CD4-positive, alpha-beta memory T cell (primary cell): ENCODE data around the gene MXD4. TPM values are rescaled to one million over a fixed set of nuclear protein-coding genes. Genes with fewer than 3 reads are reported as not detected.

Source experiments
- CTCF ChIA-PET: fragments of 350-600 bp; sonication (Branson Sonifier 250); formaldehyde crosslinking; loops from one replicate; lab custom pipeline; 2021; ENCODE audit warnings: inconsistent platforms; ENCODE audit not compliant: partially characterized antibody; lab: Charles Lee
- POLR2A ChIA-PET: fragments of 350-600 bp; sonication (Branson Sonifier 250); formaldehyde crosslinking; loops from one replicate; lab custom pipeline; 2021; ENCODE audit not compliant: partially characterized antibody; lab: Charles Lee
- DNase-seq, 5 donors: peaks; one replicate each; pipeline versions ENCODE4 v3.0.0 to v3.0.0-alpha.2; 2020 to 2022; ENCODE audit warnings: mixed read lengths in 1 of 5
- H3K27ac ChIP-seq: one replicate; pipeline ENCODE4 v1.7.0; 2013; ENCODE audit warnings: low read depth, low read length
- H3K27me3 ChIP-seq: 2 replicates; pipeline ENCODE4 v1.7.0; 2013; ENCODE audit warnings: mild to moderate bottlenecking, low read length, moderate library complexity; ENCODE audit not compliant: insufficient read depth
- H3K36me3 ChIP-seq: 2 replicates; pipeline ENCODE4 v1.7.0; 2013; ENCODE audit warnings: mild to moderate bottlenecking, low read length, moderate library complexity; ENCODE audit not compliant: insufficient read depth
- H3K4me1 ChIP-seq: 2 replicates; pipeline ENCODE4 v1.7.0; 2013; ENCODE audit warnings: mild to moderate bottlenecking, low read length, moderate library complexity; ENCODE audit not compliant: insufficient read depth
- H3K4me3 ChIP-seq, 2 donors: one replicate each; pipeline ENCODE4 v1.7.0; 2013; ENCODE audit warnings: low read length in 2 of 2, mild to moderate bottlenecking in 1 of 2
- H3K9me3 ChIP-seq, 2 donors: one replicate each; pipeline ENCODE4 v1.7.0; 2013; ENCODE audit warnings: low read length in 2 of 2, control low read depth in 1 of 2; ENCODE audit not compliant: control insufficient read depth in 1 of 2
- H3K27ac Mint-ChIP-seq, 7 donors: one replicate each; pipeline ENCODE4 v1.8.0; 2020 to 2021; ENCODE audit warnings: mixed read lengths in 7 of 7, mild to moderate bottlenecking in 6 of 7, inconsistent platforms in 3 of 7, moderate library complexity in 3 of 7
- H3K27me3 Mint-ChIP-seq, 2 donors: one replicate each; pipeline ENCODE4 v1.8.0; 2020 to 2021; ENCODE audit warnings: mixed read lengths in 2 of 2
- H3K36me3 Mint-ChIP-seq, 2 donors: one replicate each; pipeline ENCODE4 v1.8.0; 2020 to 2021; ENCODE audit warnings: mixed read lengths in 2 of 2, inconsistent platforms in 1 of 2, mild to moderate bottlenecking in 1 of 2
- H3K4me1 Mint-ChIP-seq, 4 donors: one replicate each; pipeline ENCODE4 v1.8.0; 2020 to 2021; ENCODE audit warnings: mixed read lengths in 4 of 4, mild to moderate bottlenecking in 1 of 4
- H3K4me3 Mint-ChIP-seq, 8 donors: one replicate each; pipeline ENCODE4 v1.8.0; 2020 to 2021; ENCODE audit warnings: mixed read lengths in 8 of 8, mild to moderate bottlenecking in 7 of 8, moderate library complexity in 6 of 8, inconsistent platforms in 3 of 8
- H3K9me3 Mint-ChIP-seq, 8 donors: one replicate each; pipeline ENCODE4 v1.8.0; 2020 to 2021; ENCODE audit warnings: mixed read lengths in 8 of 8, mild to moderate bottlenecking in 5 of 8, inconsistent platforms in 3 of 8, moderate library complexity in 1 of 8
- intact Hi-C: fragments of 100-400 bp; cut with micrococcal nuclease; formaldehyde crosslinking; loops from one replicate; pipeline ENCODE4 v1.15.1; 2023
- polyA plus RNA-seq, 2 donors: library from polyadenylated mRNA; unstranded; fragments of 300-500 nt; fragmentation: Illumina TruSeq; gene quantifications; one replicate each; pipeline ENCODE4 v1.2.3, GENCODE V29; 2021
- total RNA-seq, 2 experiments: library from RNA; stranded (reverse); gene quantifications; one replicate each; pipeline ENCODE4 v1.2.3, GENCODE V29; 2021

MXD4 gene
- total RNA-seq (10 to 100 TPM; 66.5 to 67.5 TPM), polyA plus RNA-seq (10 to 100 TPM; 31.9 to 48.9 TPM)

- DNase-seq, result no peak
- intact Hi-C loops, result loop anchor here (1.0 to 2.0 kb wide), 8 partner anchors 19 to 275 kb away; partner anchors contain the start of genes CFAP99, FAM193A, HAUS3 and NELFA
- ChIA-PET CTCF (interaction anchor here (0.6 to 1.4 kb wide), 12 partner anchors 20 to 180 kb away, joined by 3 to 9 read pairs (median 4); partner anchors contain the start of genes CFAP99 and ZFYVE28), POLR2A (interaction anchor here (0.6 to 4.0 kb wide), 25 partner anchors 8 to 702 kb away, joined by 3 to 63 read pairs (median 7); partner anchors contain the start of genes CFAP99, FAM193A, GRK4 and HAUS3)
- Mint-ChIP-seq H3K9me3 (no peaks in the 10 kb centered on the region), H3K4me1 (peaks cover 4 to 29% (median 7%) of the 10 kb centered on the region in 4 donors), H3K27me3 (no peaks in the 10 kb centered on the region), H3K27ac (peak within 1 kb of the TSS; percentile 59 to 92 (median 88)), H3K36me3 (peaks cover 4 to 9% of the 10 kb centered on the region in 2 donors), H3K4me3 (peak within 1 kb of the TSS; percentile 73 to 93 (median 82))
- Histone ChIP-seq H3K27ac (peak within 1 kb of the TSS; percentile 89), H3K4me1 (peaks cover 48% of the 10 kb centered on the region), H3K9me3 (no peaks in the 10 kb centered on the region), H3K27me3 (no peaks in the 10 kb centered on the region), H3K4me3 (peak within 1 kb of the TSS; percentile 11 to 70), H3K36me3 (peaks cover 7% of the 10 kb centered on the region)
Observed at GRCh38 chr4:2261853-2262144, at the start of gene MXD4. TSS of gene MXD4 (minus strand) at chr4:2262109. CDS start at chr4:2261980, 129 bp downstream.

- H3K27ac Mint-ChIP-seq, result peak overlapping the region in 1 of 7 donors; percentile 38
- intact Hi-C loops, result no loop called here
- H3K27me3 Mint-ChIP-seq, result no peaks in the 10 kb centered on the region
- CTCF ChIA-PET, result no interaction called here
- POLR2A ChIA-PET, result interaction anchor here (1.3 kb wide), 1 partner anchor 13 kb away, joined by 3 read pairs; no protein-coding TSS in a partner anchor
- Histone ChIP-seq H3K36me3 (peaks cover 6% of the 10 kb centered on the region), H3K9me3 (no peaks in the 10 kb centered on the region), H3K4me1 (no peaks in the 10 kb centered on the region), H3K27ac (no peak overlapping the region), H3K4me3 (no peak overlapping the region), H3K27me3 (no peaks in the 10 kb centered on the region)
- no peak for DNase-seq
- peaks cover 34 to 38% of the 10 kb centered on the region in 2 donors for H3K36me3 Mint-ChIP-seq
- H3K9me3 Mint-ChIP-seq, result peaks cover 0 to 32% (median 19%) of the 10 kb centered on the region in 8 donors
- H3K4me3 Mint-ChIP-seq, result no peak overlapping the region
- H3K4me1 Mint-ChIP-seq, result peaks cover 0 to 5% (median 3%) of the 10 kb centered on the region in 4 donors
Observed at GRCh38 chr4:2306773-2307410, 45.0 kb upstream of the MXD4 start.

GRCh38 chr4:2305766-2306501 lies 44.0 kb upstream of the MXD4 start:
- H3K27me3 Mint-ChIP-seq, result no peaks in the 10 kb centered on the region
- Histone ChIP-seq H3K27ac (no peak overlapping the region), H3K4me1 (no peaks in the 10 kb centered on the region), H3K4me3 (no peak overlapping the region), H3K36me3 (peaks cover 6% of the 10 kb centered on the region), H3K27me3 (no peaks in the 10 kb centered on the region), H3K9me3 (no peaks in the 10 kb centered on the region)
- H3K4me3 Mint-ChIP-seq, result no peak overlapping the region
- peaks cover 34 to 41% of the 10 kb centered on the region in 2 donors for H3K36me3 Mint-ChIP-seq
- ChIA-PET CTCF (no interaction called here), POLR2A (interaction anchor here (1.3 kb wide), 1 partner anchor 12 kb away, joined by 3 read pairs; no protein-coding TSS in a partner anchor)
- peak overlapping the region in 2 of 7 donors; percentile 55 to 63 for H3K27ac Mint-ChIP-seq
- intact Hi-C loops, result no loop called here
- no peak for DNase-seq
- peaks cover 0 to 5% (median 3%) of the 10 kb centered on the region in 4 donors for H3K4me1 Mint-ChIP-seq
- H3K9me3 Mint-ChIP-seq, result peaks cover 0 to 27% (median 18%) of the 10 kb centered on the region in 8 donors

GRCh38 chr4:2304877-2305561 lies 43.1 kb upstream of the MXD4 start:
- intact Hi-C loops, result no loop called here
- POLR2A ChIA-PET, result no interaction called here
- Histone ChIP-seq H3K9me3 (no peaks in the 10 kb centered on the region), H3K4me1 (no peaks in the 10 kb centered on the region), H3K4me3 (no peak overlapping the region), H3K27ac (no peak overlapping the region), H3K36me3 (peaks cover 6% of the 10 kb centered on the region), H3K27me3 (no peaks in the 10 kb centered on the region)
- H3K4me3 Mint-ChIP-seq, result no peak overlapping the region
- H3K4me1 Mint-ChIP-seq, result peaks cover 0 to 5% (median 3%) of the 10 kb centered on the region in 4 donors
- no peak overlapping the region for H3K27ac Mint-ChIP-seq
- CTCF ChIA-PET, result no interaction called here
- peaks cover 31 to 38% of the 10 kb centered on the region in 2 donors for H3K36me3 Mint-ChIP-seq
- peaks cover 0 to 18% (median 11%) of the 10 kb centered on the region in 8 donors for H3K9me3 Mint-ChIP-seq
- no peaks in the 10 kb centered on the region for H3K27me3 Mint-ChIP-seq
- no peak for DNase-seq

- POLR2A ChIA-PET, result no interaction called here
- peaks cover 0 to 5% (median 2%) of the 10 kb centered on the region in 4 donors for H3K4me1 Mint-ChIP-seq
- H3K9me3 Mint-ChIP-seq, result peaks cover 0 to 14% (median 8%) of the 10 kb centered on the region in 8 donors
- Histone ChIP-seq H3K4me1 (no peaks in the 10 kb centered on the region), H3K36me3 (peaks cover 6% of the 10 kb centered on the region), H3K9me3 (no peaks in the 10 kb centered on the region), H3K27me3 (no peaks in the 10 kb centered on the region), H3K4me3 (no peak overlapping the region), H3K27ac (no peak overlapping the region)
- intact Hi-C loops, result no loop called here
- CTCF ChIA-PET, result no interaction called here
- H3K27me3 Mint-ChIP-seq, result no peaks in the 10 kb centered on the region
- no peak for DNase-seq
- H3K36me3 Mint-ChIP-seq, result peaks cover 30 to 37% of the 10 kb centered on the region in 2 donors
- no peak overlapping the region for H3K4me3 Mint-ChIP-seq
- H3K27ac Mint-ChIP-seq, result no peak overlapping the region
Observed at GRCh38 chr4:2304321-2304876, 42.5 kb upstream of the MXD4 start.

- Mint-ChIP-seq H3K4me3 (no peak overlapping the region), H3K27ac (peak overlapping the region in 1 of 7 donors; percentile 36), H3K36me3 (peaks cover 24 to 33% of the 10 kb centered on the region in 2 donors), H3K9me3 (peaks cover 0 to 9% (median 6%) of the 10 kb centered on the region in 8 donors), H3K4me1 (peaks cover 0 to 5% (median under 1%) of the 10 kb centered on the region in 4 donors), H3K27me3 (no peaks in the 10 kb centered on the region)
- no peak for DNase-seq
- Histone ChIP-seq H3K9me3 (no peaks in the 10 kb centered on the region), H3K27me3 (no peaks in the 10 kb centered on the region), H3K27ac (no peak overlapping the region), H3K4me3 (no peak overlapping the region), H3K36me3 (peaks cover 6% of the 10 kb centered on the region), H3K4me1 (no peaks in the 10 kb centered on the region)
- intact Hi-C loops, result no loop called here
- POLR2A ChIA-PET, result no interaction called here
- CTCF ChIA-PET, result no interaction called here
Observed at GRCh38 chr4:2303686-2304320, 41.9 kb upstream of the MXD4 start.
